HG03432 (cell line): ENCODE results near the gene SSMEM1.
"Not testable (repeated sequence)": the region's sequence is repeated elsewhere in the genome, so short reads cannot be mapped to it uniquely, and the experiment has no call there.

ENCODE experiments used
- ATAC-seq: cut with Tn5 transposase; IDR thresholded peaks from one replicate; pipeline ENCODE4 v1.9.1; 2021; ENCODE audit warnings: mild to moderate bottlenecking, moderate library complexity; ENCODE audit not compliant: unreplicated experiment

Gene SSMEM1

GRCh38 chr7:130243486-130243885, 35.8 kb downstream of the SSMEM1 start:
- ATAC-seq, result not testable (repeated sequence)

- ATAC-seq, result not testable (repeated sequence)
Observed at GRCh38 chr7:130246491-130246890, 38.8 kb downstream of the SSMEM1 start.

- ATAC-seq, result not testable (repeated sequence)
Observed at GRCh38 chr7:130248842-130249241, 41.2 kb downstream of the SSMEM1 start.

DNA sequence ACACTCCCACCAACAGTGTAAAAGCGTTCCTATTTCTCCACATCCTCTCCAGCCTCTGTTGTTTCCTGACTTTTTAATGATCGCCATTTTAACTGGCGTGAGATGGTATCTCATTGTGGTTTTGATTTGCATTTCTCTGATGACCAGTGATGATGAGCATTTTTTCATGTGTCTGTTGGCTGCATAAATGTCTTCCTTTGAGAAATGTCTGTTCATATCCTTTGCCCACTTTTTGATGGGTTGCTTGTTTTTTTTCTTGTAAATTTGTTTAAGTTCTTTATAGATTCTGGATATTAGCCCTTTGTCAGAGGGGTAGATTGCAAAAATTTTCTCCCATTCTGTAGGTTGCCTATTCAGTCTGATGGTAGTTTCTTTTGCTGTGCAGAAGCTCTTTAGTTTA, 42.0 kb downstream of the SSMEM1 start:
- ATAC-seq, result not testable (repeated sequence)

DNA sequence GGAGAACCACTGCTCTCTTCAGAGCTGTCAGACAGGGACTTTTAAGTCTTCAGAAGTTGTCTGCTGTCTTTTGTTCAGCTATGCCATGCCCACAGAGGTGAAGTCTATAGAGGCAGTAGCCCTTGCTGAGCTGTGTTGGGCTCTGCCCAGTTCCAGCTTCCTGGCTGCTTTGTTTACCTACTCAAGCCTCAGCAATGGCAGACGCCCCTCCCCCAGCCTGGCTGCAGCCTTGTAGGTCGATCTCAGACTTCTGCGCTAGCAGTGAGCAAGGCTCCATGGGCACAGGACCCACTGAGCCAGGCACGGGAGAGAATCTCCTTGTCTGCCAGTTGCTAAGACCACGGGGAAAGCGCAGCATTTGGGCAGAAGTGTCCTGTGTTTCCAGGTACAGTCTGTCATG, 46.9 kb downstream of the SSMEM1 start:
- ATAC-seq, result no peak

- no peak for ATAC-seq
Observed at GRCh38 chr7:130256704-130257103, 49.0 kb downstream of the SSMEM1 start.

- no peak for ATAC-seq
Observed at GRCh38 chr7:130258494-130259078, 50.9 kb downstream of the SSMEM1 start.

DNA sequence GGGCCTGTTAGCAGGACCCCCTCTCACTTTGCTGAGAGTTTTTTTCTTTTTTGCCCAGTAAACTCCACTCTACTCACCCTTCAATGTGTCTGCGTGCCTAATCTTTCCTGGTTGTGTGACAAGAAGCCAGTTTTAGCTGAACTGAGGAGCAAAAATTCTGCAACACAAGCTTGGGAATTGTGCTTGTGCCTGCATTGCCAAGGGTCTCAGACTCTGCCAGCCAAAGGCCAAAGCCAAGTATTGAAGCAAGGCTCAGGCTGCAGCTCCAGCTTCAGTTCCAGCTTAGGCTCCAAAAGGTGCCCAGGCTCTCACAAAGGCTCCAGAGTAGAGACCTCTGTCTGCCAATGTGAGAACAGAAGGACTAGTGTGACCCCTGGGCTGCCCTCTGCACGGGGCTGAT, 54.8 kb downstream of the SSMEM1 start:
- ATAC-seq, result no peak

DNA sequence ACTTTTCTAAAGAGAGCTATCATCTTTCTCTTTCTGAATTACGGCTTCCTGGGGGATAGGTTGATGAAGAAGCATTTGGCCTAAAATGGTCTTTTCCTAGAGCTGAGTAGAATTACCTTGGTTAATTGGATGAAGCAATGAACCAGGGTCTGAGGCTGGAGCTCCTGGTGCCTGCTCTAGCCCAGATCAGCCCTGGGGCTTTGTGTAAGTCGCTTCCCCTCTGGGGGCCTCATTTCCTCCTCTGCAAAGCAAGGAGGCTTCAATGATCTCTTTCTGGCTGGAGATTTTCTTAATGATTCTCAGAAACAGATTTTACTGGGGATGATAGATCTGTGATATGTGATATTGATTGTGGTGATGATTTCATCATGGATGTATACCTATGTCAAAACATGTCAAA, 55.5 kb downstream of the SSMEM1 start:
- ATAC-seq, result no peak
